ENCODE data around the gene FBXL13.

The FBXL13 gene

DNA sequence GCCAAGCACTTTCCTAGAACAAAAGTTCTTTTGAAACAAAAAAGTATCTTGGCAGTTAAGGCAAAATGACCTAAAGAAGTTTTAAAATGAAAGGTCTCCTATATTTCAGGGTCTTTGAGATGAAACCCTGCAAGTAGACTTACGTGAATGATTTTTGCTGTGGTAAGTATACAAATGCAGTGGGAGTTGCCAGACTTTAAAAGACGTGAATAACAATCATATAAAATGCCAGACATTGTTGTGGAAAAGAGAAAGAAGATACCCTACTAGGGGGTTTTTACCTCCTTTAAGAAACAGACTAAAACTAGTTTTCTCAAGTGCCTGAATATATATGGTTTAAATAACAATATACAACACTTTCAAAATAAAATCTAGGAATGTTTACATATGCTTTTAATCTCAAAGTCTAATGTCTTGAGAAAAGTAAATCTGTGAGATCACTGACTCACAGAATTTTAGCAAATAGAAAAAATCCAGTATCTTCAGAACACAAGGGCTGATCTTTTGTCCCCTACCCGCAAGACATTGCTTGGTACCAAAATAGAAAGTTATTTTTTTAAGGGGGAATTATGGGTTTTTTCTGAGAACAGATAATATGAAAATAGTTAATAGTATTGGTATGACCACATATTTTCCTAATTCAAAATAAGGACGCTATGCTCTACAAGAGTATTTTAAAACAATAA is 132.3 kb downstream of the FBXL13 start:
- peak overlapping the region; percentile 50 for H3K4me3 ChIP-seq (ENCODE audit: low read depth, low read length)
- H3K27me3 ChIP-seq (ENCODE audit: control insufficient read depth, insufficient read depth, low read length): no peaks in the 10 kb centered on the region
- no peaks in the 10 kb centered on the region for H3K9me3 ChIP-seq (ENCODE audit: control insufficient read depth, insufficient read depth, low read length)
- no peaks in the 10 kb centered on the region for H3K36me3 ChIP-seq (ENCODE audit: control insufficient read depth, insufficient read depth, low read length)
- peaks cover 64% of the 10 kb centered on the region for H3K4me1 ChIP-seq (ENCODE audit: control insufficient read depth, insufficient read depth, low read length)
- H3K9ac ChIP-seq (ENCODE audit: low read depth, low read length): peak overlapping the region; percentile 26; the same call in 1 of the 2 replicates
- peak overlapping the region; percentile 96 for H3K27ac ChIP-seq (ENCODE audit: low read depth, low read length)

DNA sequence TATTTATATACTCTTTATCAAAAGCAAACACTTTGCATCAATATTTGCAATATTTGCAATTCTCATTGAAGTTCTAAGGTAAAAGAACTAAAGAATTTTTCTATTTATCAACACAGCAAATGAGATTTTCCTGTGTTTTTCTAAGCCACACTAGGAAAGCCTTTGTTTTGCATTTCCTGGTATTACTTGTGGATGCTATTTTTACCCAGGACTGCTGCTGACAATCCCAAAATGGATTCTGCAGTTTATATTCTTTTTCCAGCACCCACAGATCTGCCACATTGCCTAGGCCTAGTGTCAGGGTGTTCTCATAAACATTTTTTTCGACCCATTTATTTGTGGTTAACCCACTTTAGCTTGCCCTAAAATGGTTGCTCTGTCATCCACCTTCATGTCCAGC is 135.9 kb downstream of the FBXL13 start:
- Histone ChIP-seq H3K9ac (ENCODE audit: low read depth, low read length) (no peak overlapping the region), H3K27me3 (ENCODE audit: control insufficient read depth, insufficient read depth, low read length) (no peaks in the 10 kb centered on the region), H3K27ac (ENCODE audit: low read depth, low read length) (no peak overlapping the region), H3K4me1 (ENCODE audit: control insufficient read depth, insufficient read depth, low read length) (peaks cover 77% of the 10 kb centered on the region), H3K9me3 (ENCODE audit: control insufficient read depth, insufficient read depth, low read length) (no peaks in the 10 kb centered on the region), H3K36me3 (ENCODE audit: control insufficient read depth, insufficient read depth, low read length) (no peaks in the 10 kb centered on the region), H3K4me3 (ENCODE audit: low read depth, low read length) (no peak overlapping the region)

DNA sequence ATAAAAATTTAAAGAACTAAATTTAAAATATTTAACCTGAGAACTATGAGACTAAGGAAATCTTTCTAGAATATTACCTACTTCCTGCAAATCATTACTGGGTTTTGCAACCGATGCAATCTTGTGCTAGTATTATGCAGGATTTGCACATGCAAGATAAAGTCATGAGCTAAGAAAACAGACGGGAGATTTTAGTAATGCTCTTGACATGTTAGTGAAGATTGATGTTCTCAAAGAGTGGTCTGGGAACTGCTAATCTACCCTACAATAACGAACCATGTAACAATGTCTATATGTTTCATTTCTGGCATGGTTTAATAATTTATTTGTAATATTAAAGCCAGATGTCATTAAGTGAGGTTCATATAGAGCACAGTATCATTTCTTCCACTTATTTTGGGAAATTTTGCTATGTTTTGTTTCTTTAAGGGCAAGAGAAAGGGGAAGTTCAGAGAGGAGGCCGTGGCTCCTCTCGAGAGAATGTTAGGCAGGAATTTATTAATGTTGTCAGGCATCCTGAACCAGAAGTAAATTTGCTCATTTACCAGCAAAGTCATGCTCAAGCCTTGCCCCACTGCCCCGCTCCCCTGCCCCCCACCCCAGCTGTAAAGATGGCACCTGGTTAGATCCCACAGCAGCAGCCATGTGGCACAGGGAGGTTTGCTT is 139.0 kb downstream of the FBXL13 start:
- H3K9me3 ChIP-seq (ENCODE audit: control insufficient read depth, insufficient read depth, low read length): no peaks in the 10 kb centered on the region
- H3K27me3 ChIP-seq (ENCODE audit: control insufficient read depth, insufficient read depth, low read length): no peaks in the 10 kb centered on the region
- no peak overlapping the region; the same call in 1 of the 2 replicates for H3K4me3 ChIP-seq (ENCODE audit: low read depth, low read length)
- H3K27ac ChIP-seq (ENCODE audit: low read depth, low read length): peak overlapping the region; percentile 98
- H3K36me3 ChIP-seq (ENCODE audit: control insufficient read depth, insufficient read depth, low read length): no peaks in the 10 kb centered on the region
- H3K4me1 ChIP-seq (ENCODE audit: control insufficient read depth, insufficient read depth, low read length): peaks cover 64% of the 10 kb centered on the region
- no peak overlapping the region for H3K9ac ChIP-seq (ENCODE audit: low read depth, low read length)

DNA sequence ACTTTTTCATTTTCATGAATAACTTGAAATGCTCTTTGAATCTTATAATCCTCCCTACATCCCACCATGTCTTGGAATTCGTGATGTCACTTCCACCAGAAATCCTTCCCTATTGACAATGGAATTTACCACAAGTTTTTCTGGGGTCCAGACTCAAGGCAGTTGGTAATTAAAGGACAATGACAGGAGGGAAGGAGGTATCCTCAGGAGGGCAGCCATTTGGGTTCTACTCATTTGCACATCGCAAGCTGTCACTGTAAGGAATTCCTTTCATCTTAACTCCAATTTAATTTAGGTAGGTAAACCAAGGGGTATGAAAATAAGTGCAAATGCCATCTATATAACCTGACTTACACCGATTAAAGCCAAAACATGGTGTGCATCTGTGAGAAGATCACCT is 139.9 kb downstream of the FBXL13 start:
- Histone ChIP-seq H3K9ac (ENCODE audit: low read depth, low read length) (0 out of 2 replicates have a peak overlapping the region, but pooled peaks have one; percentile 11), H3K27ac (ENCODE audit: low read depth, low read length) (peak overlapping the region; percentile 98), H3K4me1 (ENCODE audit: control insufficient read depth, insufficient read depth, low read length) (peaks cover 62% of the 10 kb centered on the region), H3K27me3 (ENCODE audit: control insufficient read depth, insufficient read depth, low read length) (no peaks in the 10 kb centered on the region), H3K4me3 (ENCODE audit: low read depth, low read length) (peak overlapping the region; percentile 36), H3K36me3 (ENCODE audit: control insufficient read depth, insufficient read depth, low read length) (no peaks in the 10 kb centered on the region), H3K9me3 (ENCODE audit: control insufficient read depth, insufficient read depth, low read length) (no peaks in the 10 kb centered on the region)

DNA sequence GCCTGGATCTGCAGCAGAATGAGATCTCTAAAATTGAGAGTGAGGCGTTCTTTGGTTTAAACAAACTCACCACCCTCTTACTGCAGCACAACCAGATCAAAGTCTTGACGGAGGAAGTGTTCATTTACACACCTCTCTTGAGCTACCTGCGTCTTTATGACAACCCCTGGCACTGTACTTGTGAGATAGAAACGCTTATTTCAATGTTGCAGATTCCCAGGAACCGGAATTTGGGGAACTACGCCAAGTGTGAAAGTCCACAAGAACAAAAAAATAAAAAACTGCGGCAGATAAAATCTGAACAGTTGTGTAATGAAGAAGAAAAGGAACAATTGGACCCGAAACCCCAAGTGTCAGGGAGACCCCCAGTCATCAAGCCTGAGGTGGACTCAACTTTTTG is 140.4 kb downstream of the FBXL13 start:
- Histone ChIP-seq H3K27ac (ENCODE audit: low read depth, low read length) (peak overlapping the region; percentile 98), H3K9ac (ENCODE audit: low read depth, low read length) (peak overlapping the region; percentile 52), H3K9me3 (ENCODE audit: control insufficient read depth, insufficient read depth, low read length) (no peaks in the 10 kb centered on the region), H3K4me3 (ENCODE audit: low read depth, low read length) (peak overlapping the region; percentile 36; the same call in 1 of the 2 replicates), H3K4me1 (ENCODE audit: control insufficient read depth, insufficient read depth, low read length) (peaks cover 62% of the 10 kb centered on the region), H3K36me3 (ENCODE audit: control insufficient read depth, insufficient read depth, low read length) (no peaks in the 10 kb centered on the region), H3K27me3 (ENCODE audit: control insufficient read depth, insufficient read depth, low read length) (no peaks in the 10 kb centered on the region)

DNA sequence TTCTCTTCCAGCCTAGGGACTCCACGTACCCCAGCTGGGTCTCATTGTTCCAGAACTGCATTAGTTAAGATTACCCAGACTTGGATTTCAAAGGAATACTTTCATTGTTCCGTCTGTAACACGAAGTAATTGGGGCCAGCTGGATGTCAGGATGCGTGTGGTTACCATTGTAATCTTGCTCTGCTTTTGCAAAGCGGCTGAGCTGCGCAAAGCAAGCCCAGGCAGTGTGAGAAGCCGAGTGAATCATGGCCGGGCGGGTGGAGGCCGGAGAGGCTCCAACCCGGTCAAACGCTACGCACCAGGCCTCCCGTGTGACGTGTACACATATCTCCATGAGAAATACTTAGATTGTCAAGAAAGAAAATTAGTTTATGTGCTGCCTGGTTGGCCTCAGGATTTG is 140.8 kb downstream of the FBXL13 start:
- Histone ChIP-seq H3K9me3 (ENCODE audit: control insufficient read depth, insufficient read depth, low read length) (no peaks in the 10 kb centered on the region), H3K4me1 (ENCODE audit: control insufficient read depth, insufficient read depth, low read length) (peaks cover 59% of the 10 kb centered on the region), H3K36me3 (ENCODE audit: control insufficient read depth, insufficient read depth, low read length) (no peaks in the 10 kb centered on the region), H3K9ac (ENCODE audit: low read depth, low read length) (peak overlapping the region; percentile 52), H3K27me3 (ENCODE audit: control insufficient read depth, insufficient read depth, low read length) (no peaks in the 10 kb centered on the region), H3K4me3 (ENCODE audit: low read depth, low read length) (peak overlapping the region; percentile 32), H3K27ac (ENCODE audit: low read depth, low read length) (peak overlapping the region; percentile 98)

DNA sequence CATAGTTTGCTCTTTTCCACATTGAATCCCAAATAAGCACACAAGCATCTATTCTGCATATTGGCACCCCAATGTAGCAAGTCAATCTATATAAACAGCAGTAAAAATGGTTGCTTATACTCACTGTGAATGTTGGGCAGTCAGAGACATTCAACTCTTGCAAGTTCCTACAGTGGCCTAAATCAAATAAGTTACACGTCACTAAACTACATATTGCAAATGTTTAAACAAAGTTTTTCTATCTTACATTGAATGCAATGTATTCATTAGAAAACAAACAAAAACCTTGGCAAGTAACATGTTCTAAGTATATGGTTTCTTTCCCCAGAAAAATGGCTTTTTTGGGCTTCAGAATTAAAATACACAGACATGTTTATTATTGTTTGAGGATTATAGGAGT is 142.8 kb downstream of the FBXL13 start:
- H3K9ac ChIP-seq (ENCODE audit: low read depth, low read length): no peak overlapping the region
- peaks cover 60% of the 10 kb centered on the region for H3K4me1 ChIP-seq (ENCODE audit: control insufficient read depth, insufficient read depth, low read length)
- no peaks in the 10 kb centered on the region for H3K36me3 ChIP-seq (ENCODE audit: control insufficient read depth, insufficient read depth, low read length)
- H3K27ac ChIP-seq (ENCODE audit: low read depth, low read length): no peak overlapping the region
- H3K4me3 ChIP-seq (ENCODE audit: low read depth, low read length): no peak overlapping the region
- no peaks in the 10 kb centered on the region for H3K27me3 ChIP-seq (ENCODE audit: control insufficient read depth, insufficient read depth, low read length)
- no peaks in the 10 kb centered on the region for H3K9me3 ChIP-seq (ENCODE audit: control insufficient read depth, insufficient read depth, low read length)

DNA sequence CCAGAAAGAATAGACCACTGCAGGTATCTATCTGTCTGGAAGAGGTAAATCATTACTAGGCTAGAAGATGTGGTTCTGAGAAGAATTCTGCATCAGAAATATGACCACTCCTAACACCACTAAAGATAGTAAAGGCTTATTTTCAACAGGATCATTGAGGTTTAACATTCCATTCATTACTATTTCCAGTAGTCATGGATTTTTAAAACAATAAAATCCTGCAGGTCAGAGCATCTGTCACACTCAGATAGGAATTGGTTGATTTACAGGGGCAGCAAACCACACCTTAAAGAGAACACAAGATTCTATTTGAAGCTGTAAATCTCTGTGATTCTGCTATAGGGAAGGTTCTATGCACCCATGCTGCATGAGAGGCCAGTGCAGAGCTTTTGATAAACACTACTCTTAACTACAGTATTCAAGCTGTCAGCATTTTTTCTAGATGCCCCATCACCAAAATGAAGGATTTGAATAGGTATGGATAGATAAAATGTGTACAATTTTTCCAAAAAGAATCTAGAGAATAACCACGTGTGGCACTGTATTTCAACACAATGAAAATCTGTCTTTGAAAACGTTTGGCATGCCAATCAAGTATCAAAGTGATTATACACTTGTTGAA is 147.2 kb downstream of the FBXL13 start:
- Histone ChIP-seq H3K4me3 (ENCODE audit: low read depth, low read length) (no peak overlapping the region), H3K4me1 (ENCODE audit: control insufficient read depth, insufficient read depth, low read length) (peaks cover 30% of the 10 kb centered on the region), H3K27me3 (ENCODE audit: control insufficient read depth, insufficient read depth, low read length) (no peaks in the 10 kb centered on the region), H3K9ac (ENCODE audit: low read depth, low read length) (no peak overlapping the region), H3K36me3 (ENCODE audit: control insufficient read depth, insufficient read depth, low read length) (no peaks in the 10 kb centered on the region), H3K27ac (ENCODE audit: low read depth, low read length) (no peak overlapping the region), H3K9me3 (ENCODE audit: control insufficient read depth, insufficient read depth, low read length) (no peaks in the 10 kb centered on the region)

DNA sequence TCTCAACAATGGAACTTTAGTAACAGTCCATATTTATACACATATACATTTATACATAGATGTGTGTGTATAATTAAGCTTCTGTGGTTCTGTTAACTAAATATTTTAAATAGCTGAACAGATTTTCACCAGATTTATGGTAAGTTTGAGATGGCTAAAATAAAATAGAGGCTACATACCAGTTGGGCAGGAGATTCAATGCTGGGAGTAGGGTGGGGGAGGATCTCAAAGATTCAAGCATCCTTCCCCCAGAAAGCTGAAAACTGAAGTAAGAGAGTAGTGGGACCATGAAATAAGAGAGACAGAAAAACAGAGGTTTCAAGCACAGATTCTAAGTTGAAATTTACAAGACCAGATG is 147.8 kb downstream of the FBXL13 start:
- no peak overlapping the region for H3K27ac ChIP-seq (ENCODE audit: low read depth, low read length)
- H3K27me3 ChIP-seq (ENCODE audit: control insufficient read depth, insufficient read depth, low read length): no peaks in the 10 kb centered on the region
- peaks cover 28% of the 10 kb centered on the region for H3K4me1 ChIP-seq (ENCODE audit: control insufficient read depth, insufficient read depth, low read length)
- no peak overlapping the region for H3K9ac ChIP-seq (ENCODE audit: low read depth, low read length)
- H3K4me3 ChIP-seq (ENCODE audit: low read depth, low read length): no peak overlapping the region
- no peaks in the 10 kb centered on the region for H3K36me3 ChIP-seq (ENCODE audit: control insufficient read depth, insufficient read depth, low read length)
- H3K9me3 ChIP-seq (ENCODE audit: control insufficient read depth, insufficient read depth, low read length): no peaks in the 10 kb centered on the region

DNA sequence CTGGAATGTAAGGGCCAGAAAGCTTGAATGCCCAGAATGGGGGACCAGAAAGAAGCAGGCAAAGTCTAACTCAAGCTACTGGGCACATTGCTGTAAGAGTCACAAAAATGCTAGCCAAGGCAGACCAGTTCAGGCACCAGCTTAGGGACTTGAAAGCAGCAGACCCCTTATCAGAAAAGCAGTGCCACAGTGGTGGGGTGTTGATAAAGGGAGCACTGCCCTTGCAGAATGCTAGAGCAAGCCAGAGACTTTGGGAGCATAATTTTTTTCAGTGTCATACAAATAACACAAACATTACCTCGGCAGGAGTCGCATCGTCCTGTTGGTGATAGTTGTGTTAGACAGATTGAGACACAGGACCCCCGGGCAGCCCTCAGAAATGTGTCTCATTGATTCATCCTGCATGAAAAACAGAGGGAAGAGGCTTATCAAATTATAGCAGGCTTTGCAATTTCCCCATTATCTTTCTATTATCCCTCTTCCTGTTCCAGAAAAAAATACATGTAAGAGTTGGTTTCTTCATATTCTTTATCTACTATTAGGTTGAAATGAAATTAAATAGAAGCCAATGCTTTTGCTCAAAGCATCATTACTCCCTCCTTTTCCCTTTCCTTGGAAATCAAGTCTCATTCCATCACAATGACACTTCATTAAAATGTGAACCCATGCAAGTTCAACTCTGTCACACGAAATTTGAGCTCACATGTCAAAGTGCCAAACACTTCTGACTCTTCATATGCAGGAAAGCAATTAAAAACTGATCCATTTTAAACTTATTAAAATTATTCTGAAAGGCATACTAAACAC is 148.4 kb downstream of the FBXL13 start:
- no peaks in the 10 kb centered on the region for H3K9me3 ChIP-seq (ENCODE audit: control insufficient read depth, insufficient read depth, low read length)
- H3K9ac ChIP-seq (ENCODE audit: low read depth, low read length): no peak overlapping the region
- no peak overlapping the region for H3K27ac ChIP-seq (ENCODE audit: low read depth, low read length)
- H3K27me3 ChIP-seq (ENCODE audit: control insufficient read depth, insufficient read depth, low read length): no peaks in the 10 kb centered on the region
- no peak overlapping the region for H3K4me3 ChIP-seq (ENCODE audit: low read depth, low read length)
- no peaks in the 10 kb centered on the region for H3K36me3 ChIP-seq (ENCODE audit: control insufficient read depth, insufficient read depth, low read length)
- peaks cover 25% of the 10 kb centered on the region for H3K4me1 ChIP-seq (ENCODE audit: control insufficient read depth, insufficient read depth, low read length)
